ENCODE data around the gene B4GALT1.

- TF ChIP-seq CTCF (IDR thresholded peaks at IDR 0.05) (no peak), EZH2phosphoT487 (IDR thresholded peaks at IDR 0.05) (no peak)
These were observed 49.8 kb downstream of the B4GALT1 start for GRCh38 chr9:33117306-33117705.

Measured in neural progenitor cell (in vitro differentiated cells).